ENCODE results near the gene SIX5.
A peak's percentile ranks its signal among the peaks of the same experiment; 100 is the strongest.

The SIX5 gene

DNA sequence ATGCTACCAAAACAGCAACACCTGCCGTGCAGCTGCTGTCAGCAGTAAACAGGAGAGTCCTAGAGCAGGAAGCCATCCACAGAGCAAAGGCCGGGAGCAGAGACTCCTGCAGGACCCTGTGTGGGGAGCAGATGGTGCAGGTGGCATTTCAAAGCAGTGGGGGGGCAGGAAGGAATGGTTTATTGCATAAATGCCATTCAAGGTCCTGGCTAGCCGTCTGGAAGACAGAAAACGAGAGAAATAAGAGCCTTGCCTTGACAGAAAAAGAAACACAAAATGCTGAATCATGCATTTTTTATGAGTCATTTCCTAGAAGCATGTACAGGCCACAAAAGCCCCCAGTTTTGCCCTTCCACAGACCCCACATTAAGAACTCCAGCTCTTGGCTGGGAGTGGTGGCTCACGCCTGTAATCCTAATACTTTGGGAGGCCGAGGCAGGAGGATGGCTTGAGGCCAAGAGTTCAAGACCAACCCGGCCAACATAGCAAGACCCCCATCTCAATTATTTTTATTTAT lies 40.6 kb upstream of the SIX5 start:
- H4K20me1 ChIP-seq (ENCODE audit: insufficient read depth): no peaks in the 10 kb centered on the region
- H3K4me3 ChIP-seq (IDR thresholded peaks at IDR 0.05; ENCODE audit: insufficient read depth, low read depth, low read length): no peak overlapping the region
- no peaks in the 10 kb centered on the region for H3K27me3 ChIP-seq (ENCODE audit: insufficient read depth, low read depth)
- peaks cover 24% of the 10 kb centered on the region for H3K4me1 ChIP-seq (ENCODE audit: low read depth, poor library complexity, severe bottlenecking)
- H3K9ac ChIP-seq: peak overlapping the region; percentile 7; the same call in 1 of the 2 replicates
- TF ChIP-seq, protein P1, sequence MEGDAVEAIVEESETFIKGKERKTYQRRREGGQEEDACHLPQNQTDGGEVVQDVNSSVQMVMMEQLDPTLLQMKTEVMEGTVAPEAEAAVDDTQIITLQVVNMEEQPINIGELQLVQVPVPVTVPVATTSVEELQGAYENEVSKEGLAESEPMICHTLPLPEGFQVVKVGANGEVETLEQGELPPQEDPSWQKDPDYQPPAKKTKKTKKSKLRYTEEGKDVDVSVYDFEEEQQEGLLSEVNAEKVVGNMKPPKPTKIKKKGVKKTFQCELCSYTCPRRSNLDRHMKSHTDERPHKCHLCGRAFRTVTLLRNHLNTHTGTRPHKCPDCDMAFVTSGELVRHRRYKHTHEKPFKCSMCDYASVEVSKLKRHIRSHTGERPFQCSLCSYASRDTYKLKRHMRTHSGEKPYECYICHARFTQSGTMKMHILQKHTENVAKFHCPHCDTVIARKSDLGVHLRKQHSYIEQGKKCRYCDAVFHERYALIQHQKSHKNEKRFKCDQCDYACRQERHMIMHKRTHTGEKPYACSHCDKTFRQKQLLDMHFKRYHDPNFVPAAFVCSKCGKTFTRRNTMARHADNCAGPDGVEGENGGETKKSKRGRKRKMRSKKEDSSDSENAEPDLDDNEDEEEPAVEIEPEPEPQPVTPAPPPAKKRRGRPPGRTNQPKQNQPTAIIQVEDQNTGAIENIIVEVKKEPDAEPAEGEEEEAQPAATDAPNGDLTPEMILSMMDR (conservative IDR thresholded peaks at IDR 0.05; ENCODE audit: low read depth, low read length): no peak
- H3K27ac ChIP-seq: peak overlapping the region; percentile 59
- H3K36me3 ChIP-seq (ENCODE audit: insufficient read depth): no peaks in the 10 kb centered on the region
- peak overlapping the region; percentile 41; the same call in 1 of the 2 replicates for H3K4me2 ChIP-seq
- H2AFZ ChIP-seq (ENCODE audit: low read depth): peak overlapping the region; percentile 43; the same call in 1 of the 2 replicates
- no peaks in the 10 kb centered on the region for H3K79me2 ChIP-seq (ENCODE audit: insufficient read depth, low read depth)

DNA sequence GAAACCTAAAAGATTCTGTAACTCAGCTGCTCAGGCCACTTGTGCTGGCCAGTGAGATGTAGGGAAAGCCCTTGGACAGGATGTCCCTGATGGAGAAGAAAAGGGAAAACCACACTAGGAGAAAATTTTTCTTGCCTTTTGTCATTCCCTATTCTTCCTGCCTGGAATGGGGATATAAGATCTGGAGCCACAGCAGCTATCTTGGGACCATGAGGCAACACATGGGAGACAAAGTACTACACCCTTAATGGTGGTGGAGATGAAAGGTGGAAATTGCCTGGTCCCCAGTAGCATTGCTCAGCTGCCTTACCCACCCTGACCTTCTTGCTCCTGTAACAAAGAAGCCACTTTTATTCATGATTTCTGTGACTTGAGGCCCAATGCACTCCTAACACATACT lies 36.7 kb upstream of the SIX5 start:
- Histone ChIP-seq H4K20me1 (ENCODE audit: insufficient read depth) (no peaks in the 10 kb centered on the region), H2AFZ (ENCODE audit: low read depth) (no peak overlapping the region), H3K27me3 (ENCODE audit: insufficient read depth, low read depth) (no peaks in the 10 kb centered on the region), H3K27ac (no peak overlapping the region), H3K36me3 (ENCODE audit: insufficient read depth) (no peaks in the 10 kb centered on the region), H3K79me2 (ENCODE audit: insufficient read depth, low read depth) (no peaks in the 10 kb centered on the region), H3K9ac (no peak overlapping the region), H3K4me3 (IDR thresholded peaks at IDR 0.05; ENCODE audit: insufficient read depth, low read depth, low read length) (no peak overlapping the region), H3K4me2 (no peak overlapping the region), H3K4me1 (ENCODE audit: low read depth, poor library complexity, severe bottlenecking) (peaks cover 21% of the 10 kb centered on the region)
- TF ChIP-seq, protein P1 (conservative IDR thresholded peaks at IDR 0.05; ENCODE audit: low read depth, low read length): no peak

DNA sequence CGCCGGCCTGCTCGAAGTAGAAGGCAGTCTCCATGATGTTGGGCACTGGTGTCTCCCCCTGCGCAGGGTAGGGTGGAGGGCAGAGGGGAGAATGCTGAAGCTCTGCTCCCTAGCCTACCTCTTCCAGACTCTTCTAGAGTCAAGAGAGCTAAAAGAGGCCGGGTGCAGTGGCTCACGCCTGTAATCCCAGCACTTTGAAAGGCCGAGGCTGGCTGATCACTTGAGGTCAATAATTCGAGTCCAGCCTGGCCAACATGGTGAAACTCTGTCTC lies 35.8 kb upstream of the SIX5 start:
- no peak overlapping the region for H3K4me3 ChIP-seq (IDR thresholded peaks at IDR 0.05; ENCODE audit: insufficient read depth, low read depth, low read length)
- H3K36me3 ChIP-seq (ENCODE audit: insufficient read depth): no peaks in the 10 kb centered on the region
- no peak overlapping the region for H3K9ac ChIP-seq
- no peak overlapping the region for H3K4me2 ChIP-seq
- H2AFZ ChIP-seq (ENCODE audit: low read depth): no peak overlapping the region
- no peaks in the 10 kb centered on the region for H3K27me3 ChIP-seq (ENCODE audit: insufficient read depth, low read depth)
- TF ChIP-seq, protein P1 (conservative IDR thresholded peaks at IDR 0.05; ENCODE audit: low read depth, low read length): no peak
- peaks cover 18% of the 10 kb centered on the region for H3K4me1 ChIP-seq (ENCODE audit: low read depth, poor library complexity, severe bottlenecking)
- H4K20me1 ChIP-seq (ENCODE audit: insufficient read depth): no peaks in the 10 kb centered on the region
- H3K27ac ChIP-seq: no peak overlapping the region
- H3K79me2 ChIP-seq (ENCODE audit: insufficient read depth, low read depth): no peaks in the 10 kb centered on the region

DNA sequence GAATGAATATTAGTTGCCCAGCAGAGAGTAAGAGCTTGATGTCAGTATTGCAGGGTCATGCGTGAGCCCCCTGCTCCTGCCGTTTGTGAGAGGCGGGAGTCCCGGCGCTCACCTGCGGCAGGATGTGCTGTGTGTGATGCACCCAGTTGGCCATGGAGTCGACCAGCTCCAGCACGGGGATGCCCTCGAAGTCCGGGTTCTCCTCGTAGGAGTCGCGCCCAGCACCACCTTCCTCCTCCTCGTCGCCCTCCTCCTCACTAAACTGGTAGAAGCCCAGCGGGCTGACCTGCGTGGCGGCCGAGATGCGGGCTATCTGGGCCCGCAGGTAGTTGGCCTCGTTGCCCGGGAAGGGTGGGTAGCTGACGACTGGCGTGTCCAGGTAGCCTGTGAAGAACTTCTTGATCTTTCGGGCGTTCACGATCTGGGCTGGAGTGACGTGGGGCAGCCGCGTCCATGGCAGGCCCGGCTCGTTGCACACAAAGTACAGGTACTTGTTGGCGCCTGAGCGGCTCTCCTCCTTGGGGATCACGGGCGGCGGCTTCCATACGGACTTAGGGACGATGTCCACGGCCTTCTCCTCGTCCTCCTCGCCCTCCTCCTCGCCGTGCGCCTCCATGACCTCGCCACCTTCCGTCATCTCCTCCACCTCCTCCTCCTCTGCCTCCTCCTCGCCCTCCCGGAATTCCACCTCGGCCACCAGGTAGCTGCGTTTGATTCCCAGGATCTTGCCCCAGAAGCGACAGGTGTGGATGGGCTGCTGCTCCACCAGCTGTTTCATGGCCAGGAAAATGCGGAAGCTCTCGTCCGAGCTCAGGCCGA lies 35.3 kb upstream of the SIX5 start:
- no peak overlapping the region for H3K9ac ChIP-seq

More for the DNA sequence above, 35.3 kb upstream of the SIX5 start:
- Histone ChIP-seq H3K4me2 (no peak overlapping the region), H2AFZ (ENCODE audit: low read depth) (no peak overlapping the region), H4K20me1 (ENCODE audit: insufficient read depth) (no peaks in the 10 kb centered on the region), H3K27me3 (ENCODE audit: insufficient read depth, low read depth) (no peaks in the 10 kb centered on the region), H3K4me3 (IDR thresholded peaks at IDR 0.05; ENCODE audit: insufficient read depth, low read depth, low read length) (no peak overlapping the region), H3K79me2 (ENCODE audit: insufficient read depth, low read depth) (no peaks in the 10 kb centered on the region), H3K4me1 (ENCODE audit: low read depth, poor library complexity, severe bottlenecking) (peaks cover 18% of the 10 kb centered on the region), H3K36me3 (ENCODE audit: insufficient read depth) (no peaks in the 10 kb centered on the region), H3K27ac (no peak overlapping the region)
- TF ChIP-seq, protein P1 (conservative IDR thresholded peaks at IDR 0.05; ENCODE audit: low read depth, low read length): no peak

Measured in KMS-11 (cell line).